Tibial nerve (tissue), 4 donors: ENCODE results near the gene AHRR. TPM values are rescaled to one million over a fixed set of nuclear protein-coding genes. Genes with fewer than 3 reads are reported as not detected.

Source experiments
- DNase-seq, 2 donors: peaks; one replicate each; pipeline ENCODE4 v3.0.0-alpha.2; 2019; ENCODE audit warnings: low spot score in 2 of 2
- H3K27ac ChIP-seq, 4 donors: fragments of 200-600 bp; sonication (generic) in 3 of 4; one replicate each; pipeline ENCODE4 v1.5.1; 2017 to 2019; ENCODE audit warnings: mild to moderate bottlenecking in 1 of 4
- H3K27me3 ChIP-seq, 2 donors: fragments of 200-600 bp; sonication (generic) in 1 of 2; one replicate each; pipeline versions ENCODE4 v1.5.1 to v1.6.0; 2017 to 2019
- H3K36me3 ChIP-seq, 3 donors: fragments of 200-600 bp; sonication (generic); one replicate each; pipeline ENCODE4 v1.5.1; 2018 to 2019
- H3K4me1 ChIP-seq, 4 donors: fragments of 200-600 bp; sonication (generic) in 3 of 4; one replicate each; pipeline ENCODE4 v1.5.1; 2017 to 2019
- H3K4me3 ChIP-seq, 4 donors: fragments of 200-600 bp; sonication (generic) in 3 of 4; one replicate each; pipeline ENCODE4 v1.5.1; 2017 to 2019; ENCODE audit warnings: mild to moderate bottlenecking in 1 of 4, moderate library complexity in 1 of 4
- H3K9me3 ChIP-seq, 4 donors: fragments of 200-600 bp; sonication (generic) in 3 of 4; one replicate each; pipeline ENCODE4 v1.5.1; 2017 to 2019
- CTCF ChIP-seq, 5 experiments: fragments of 200-600 bp in 3 of 5; fragments of 450-650 bp in 2 of 5; sonication (generic) in 3 of 5; IDR thresholded peaks; one replicate each; pipeline ENCODE4 v1.5.1; 2016 to 2019; ENCODE audit warnings: antibody characterized with exemption in 5 of 5, mild to moderate bottlenecking in 3 of 5, moderate library complexity in 2 of 5
- EP300 ChIP-seq, 2 donors: sonication (generic); formaldehyde crosslinking; IDR thresholded peaks; one replicate each; pipeline ENCODE4 v1.6.1; 2017; ENCODE audit warnings: antibody characterized with exemption in 2 of 2, mild to moderate bottlenecking in 1 of 2
- POLR2A ChIP-seq, 2 donors: fragments of 450-650 bp; IDR thresholded peaks; one replicate each; pipeline ENCODE4 v1.6.1; 2017; ENCODE audit warnings: antibody characterized with exemption in 2 of 2, mild to moderate bottlenecking in 2 of 2, moderate library complexity in 2 of 2
- WGBS, 2 donors: methylation state at CpG; one replicate each; pipeline ENCODE4 v1.1.5; 2018; 5-methylcytosine and 5-hydroxymethylcytosine counted together
- total RNA-seq, 4 donors: library from RNA; depleted of rRNA; stranded (reverse); fragments of >200 nt; gene quantifications; one replicate each; pipeline ENCODE4 v1.1.0, GENCODE V29; 2016

Gene AHRR
- total RNA-seq, 4 donors from 2014 or later = 1.0 to 4.8 (median 1.2) TPM; not detected in 1

- H3K9me3 ChIP-seq = peaks cover 0 to 18% (median 0%) of the 10 kb centered on the region in 4 donors
- no peak for TF ChIP-seq EP300 (IDR thresholded peaks at IDR 0.05)
- no peak for TF ChIP-seq CTCF (IDR thresholded peaks at IDR 0.05)
- TF ChIP-seq POLR2A (IDR thresholded peaks at IDR 0.05) = no peak
- H3K27ac ChIP-seq = no peak overlapping the region
- WGBS, 2 donors = 89 to 91% methylated on average over 30 to 32 of the region's 32 CpGs
- H3K27me3 ChIP-seq = no peaks in the 10 kb centered on the region
- H3K36me3 ChIP-seq = no peaks in the 10 kb centered on the region
- H3K4me1 ChIP-seq = no peaks in the 10 kb centered on the region
- H3K4me3 ChIP-seq = no peak overlapping the region
- DNase-seq = no peak
These were observed 67.8 kb downstream of the AHRR start for GRCh38 chr5:389197-389821.

GRCh38 chr5:389891-390622 is 68.5 kb downstream of the AHRR start:
- 79 to 81% methylated on average over 26 of the region's 26 CpGs for WGBS, 2 donors
- no peaks in the 10 kb centered on the region for H3K4me1 ChIP-seq
- H3K4me3 ChIP-seq = no peak overlapping the region
- peaks cover 0 to 13% (median 0%) of the 10 kb centered on the region in 4 donors for H3K9me3 ChIP-seq
- H3K36me3 ChIP-seq = no peaks in the 10 kb centered on the region
- H3K27ac ChIP-seq = no peak overlapping the region
- TF ChIP-seq POLR2A (IDR thresholded peaks at IDR 0.05) = no peak
- no peak for TF ChIP-seq CTCF (IDR thresholded peaks at IDR 0.05)
- no peak for TF ChIP-seq EP300 (IDR thresholded peaks at IDR 0.05)
- no peaks in the 10 kb centered on the region for H3K27me3 ChIP-seq
- DNase-seq = no peak

DNA sequence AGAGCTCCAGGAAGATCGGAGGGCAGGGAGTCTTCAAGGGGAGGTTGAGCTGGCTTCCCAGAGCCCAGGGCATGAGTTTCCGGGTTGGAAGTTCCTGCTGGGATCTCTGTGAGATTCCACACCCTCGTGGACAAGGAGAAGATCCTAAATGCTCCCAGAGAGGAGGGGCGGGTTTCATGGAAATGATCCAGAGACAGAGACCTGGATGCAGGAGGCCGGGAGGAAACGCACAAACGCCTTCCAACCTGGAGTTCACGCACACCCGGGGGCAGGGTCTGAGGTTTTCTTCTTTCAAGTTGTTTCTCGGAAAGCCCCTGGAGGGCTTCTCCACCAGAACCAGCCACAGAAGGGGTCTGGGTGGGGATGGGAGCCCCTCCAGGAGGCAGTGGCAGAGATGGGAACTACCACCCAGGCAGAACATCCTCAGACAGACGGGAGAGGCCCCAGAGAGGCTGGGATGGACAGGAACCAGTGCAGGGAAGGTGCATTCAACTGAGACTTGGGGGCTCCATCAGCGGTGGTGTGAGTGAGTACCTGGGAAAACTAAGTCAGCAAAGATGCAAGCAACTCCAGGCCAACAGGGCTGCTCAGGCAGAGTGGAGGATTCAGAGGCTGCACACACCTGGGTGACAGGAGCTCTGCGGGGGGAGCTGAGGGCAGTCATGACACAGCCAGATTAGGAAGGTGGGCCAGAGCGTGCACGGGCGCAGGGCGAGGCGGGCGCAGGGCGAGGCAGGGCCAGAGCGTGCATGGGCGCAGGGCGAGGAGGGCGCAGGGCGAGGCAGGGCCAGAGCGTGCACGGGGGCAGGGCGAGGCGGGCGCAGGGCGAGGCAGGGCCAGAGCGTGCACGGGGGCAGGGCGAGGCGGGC is 69.3 kb downstream of the AHRR start:
- TF ChIP-seq CTCF (IDR thresholded peaks at IDR 0.05) (no peak), POLR2A (IDR thresholded peaks at IDR 0.05) (no peak), EP300 (IDR thresholded peaks at IDR 0.05) (no peak)
- 75 to 85% methylated on average over 30 to 35 of the region's 35 CpGs for WGBS, 2 donors
- no peaks in the 10 kb centered on the region for H3K4me1 ChIP-seq

GRCh38 chr5:392431-392988 is 71.0 kb downstream of the AHRR start:
- H3K27ac ChIP-seq = no peak overlapping the region
- H3K36me3 ChIP-seq = no peaks in the 10 kb centered on the region
- no peak for DNase-seq
- TF ChIP-seq CTCF (IDR thresholded peaks at IDR 0.05) = no peak
- no peak for TF ChIP-seq POLR2A (IDR thresholded peaks at IDR 0.05)
- TF ChIP-seq EP300 (IDR thresholded peaks at IDR 0.05) = no peak
- no peak overlapping the region for H3K4me3 ChIP-seq
- H3K9me3 ChIP-seq = no peaks in the 10 kb centered on the region
- H3K27me3 ChIP-seq = no peaks in the 10 kb centered on the region
- 82 to 90% methylated on average over 30 of the region's 30 CpGs for WGBS, 2 donors
- H3K4me1 ChIP-seq = no peaks in the 10 kb centered on the region

More for the DNA sequence above, 69.3 kb downstream of the AHRR start:
- DNase-seq = no peak
- Histone ChIP-seq H3K27ac (no peak overlapping the region), H3K36me3 (no peaks in the 10 kb centered on the region), H3K9me3 (peaks cover 0 to 5% (median 0%) of the 10 kb centered on the region in 4 donors), H3K4me3 (no peak overlapping the region), H3K27me3 (no peaks in the 10 kb centered on the region)
